Activated T-helper 1 cell treated with anti-CD3 and anti-CD28 coated beads, Interleukin-12 subunit alpha, Interleukin-12 subunit beta, Interleukin-2, Interleukin-4 antibody, amounts not matched to agents 30 ng/mL and 10 ng/mL and 1 ng/mL, durations not matched to agents 14 hours and 24 hours and 36 hours (primary cell): ENCODE data around the gene RCL1. TPM values are rescaled to one million over a fixed set of nuclear protein-coding genes. Genes with fewer than 3 reads are reported as not detected.

Source experiments
- DNase-seq: peaks from one replicate; pipeline ENCODE4 v3.0.0; 2021; ENCODE audit warnings: low spot score
- H3K27ac Mint-ChIP-seq: one replicate; pipeline ENCODE4 v1.8.0; 2021; ENCODE audit warnings: mild to moderate bottlenecking, mixed read lengths
- H3K27me3 Mint-ChIP-seq: one replicate; pipeline ENCODE4 v1.8.0; 2022; ENCODE audit warnings: mild to moderate bottlenecking, moderate library complexity, mixed read lengths; ENCODE audit not compliant: insufficient read depth
- H3K36me3 Mint-ChIP-seq: one replicate; pipeline ENCODE4 v1.8.0; 2021; ENCODE audit warnings: low read depth, mixed read lengths
- H3K4me1 Mint-ChIP-seq: one replicate; pipeline ENCODE4 v1.8.0; 2021; ENCODE audit warnings: low read depth, mixed read lengths
- H3K4me3 Mint-ChIP-seq: one replicate; pipeline ENCODE4 v1.8.0; 2021; ENCODE audit warnings: mild to moderate bottlenecking, moderate library complexity, mixed read lengths
- H3K9me3 Mint-ChIP-seq: one replicate; pipeline ENCODE4 v1.8.0; 2021; ENCODE audit warnings: mixed read lengths
- intact Hi-C: fragments of 100-400 bp; cut with micrococcal nuclease; formaldehyde crosslinking; loops from one replicate; pipeline ENCODE4 v1.15.1; 2024
- total RNA-seq: library from RNA; stranded (reverse); gene quantifications from 2 replicates; pipeline ENCODE4 v1.2.3, GENCODE V29; 2022

Gene RCL1
- total RNA-seq, 1 donor from 2014 or later = 53.3 TPM

DNA sequence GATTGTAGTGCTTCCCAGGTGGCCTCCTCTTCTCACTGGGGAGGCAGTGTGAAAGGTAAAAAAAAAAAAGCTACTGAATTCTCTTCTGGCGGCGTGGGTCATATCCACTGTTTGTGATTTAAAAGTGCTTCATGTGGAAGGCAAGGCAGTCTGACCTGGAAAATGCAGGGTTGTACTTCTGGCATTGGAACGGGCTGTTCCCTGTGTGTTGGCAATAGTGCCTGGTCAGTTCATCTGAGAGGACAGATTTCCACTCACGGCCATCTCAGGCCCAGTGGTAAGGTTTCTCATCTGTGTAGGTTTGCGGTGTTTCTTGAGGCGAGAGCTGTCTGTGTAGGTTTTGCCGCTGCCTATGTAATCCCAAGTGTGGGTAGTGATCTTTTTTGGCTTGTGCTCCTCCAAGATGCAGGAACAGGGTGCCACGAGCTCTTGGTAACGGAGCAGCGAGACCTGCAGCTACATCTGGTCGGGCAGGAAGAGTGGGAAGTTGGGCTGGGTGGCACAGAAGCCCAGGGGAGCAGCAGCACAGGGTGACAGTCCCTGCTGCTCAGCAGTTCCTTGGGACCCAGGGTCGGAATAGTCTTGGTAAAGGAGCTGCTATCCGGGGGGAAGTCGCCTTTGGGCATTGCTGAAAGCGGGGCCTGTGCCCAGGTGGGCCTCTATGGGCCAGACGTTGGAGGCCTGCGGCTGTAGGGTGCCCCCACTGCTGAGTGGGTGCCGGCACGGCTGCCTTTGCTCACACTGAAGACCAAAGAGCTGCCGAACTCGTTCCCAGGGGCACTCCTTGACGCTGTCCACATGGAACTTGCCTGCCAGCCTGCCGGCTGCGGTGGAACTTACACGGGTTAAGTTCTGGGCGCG, 11.2 kb downstream of the RCL1 start:
- Mint-ChIP-seq H3K4me1 (peaks cover 32% of the 10 kb centered on the region), H3K27me3 (no peaks in the 10 kb centered on the region), H3K4me3 (no peak overlapping the region), H3K36me3 (peaks cover 42% of the 10 kb centered on the region), H3K27ac (peak overlapping the region; percentile 18), H3K9me3 (peaks cover 34% of the 10 kb centered on the region)
- intact Hi-C loops = no loop called here
- DNase-seq = no peak

DNA sequence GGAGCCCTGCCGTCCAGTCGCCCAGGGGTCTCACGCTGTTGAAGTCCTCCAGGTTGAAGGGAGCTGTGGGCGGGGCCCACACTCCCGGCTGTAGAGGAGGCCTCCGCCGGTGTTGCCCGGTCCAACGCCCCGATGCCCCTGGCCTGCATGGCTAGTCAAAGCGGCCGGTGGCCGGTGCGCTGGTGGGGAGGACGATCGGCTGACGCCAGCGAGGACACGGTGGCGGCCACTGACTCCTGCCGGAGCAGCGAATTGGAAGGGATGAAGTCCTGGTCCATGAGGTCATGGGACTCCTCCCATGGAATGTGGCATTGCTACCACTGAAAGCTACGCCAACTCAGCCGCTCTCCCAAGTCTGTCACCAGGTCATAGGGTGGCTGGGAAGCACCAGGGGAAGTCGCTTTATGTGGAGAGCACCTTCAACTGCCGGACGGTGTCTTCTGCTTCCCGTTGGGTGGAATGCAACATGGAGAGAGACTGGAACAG, 11.8 kb downstream of the RCL1 start:
- Mint-ChIP-seq H3K9me3 (peaks cover 34% of the 10 kb centered on the region), H3K27me3 (no peaks in the 10 kb centered on the region), H3K36me3 (peaks cover 46% of the 10 kb centered on the region), H3K4me3 (no peak overlapping the region), H3K27ac (no peak overlapping the region), H3K4me1 (peaks cover 33% of the 10 kb centered on the region)
- intact Hi-C loops = no loop called here
- no peak for DNase-seq

DNA sequence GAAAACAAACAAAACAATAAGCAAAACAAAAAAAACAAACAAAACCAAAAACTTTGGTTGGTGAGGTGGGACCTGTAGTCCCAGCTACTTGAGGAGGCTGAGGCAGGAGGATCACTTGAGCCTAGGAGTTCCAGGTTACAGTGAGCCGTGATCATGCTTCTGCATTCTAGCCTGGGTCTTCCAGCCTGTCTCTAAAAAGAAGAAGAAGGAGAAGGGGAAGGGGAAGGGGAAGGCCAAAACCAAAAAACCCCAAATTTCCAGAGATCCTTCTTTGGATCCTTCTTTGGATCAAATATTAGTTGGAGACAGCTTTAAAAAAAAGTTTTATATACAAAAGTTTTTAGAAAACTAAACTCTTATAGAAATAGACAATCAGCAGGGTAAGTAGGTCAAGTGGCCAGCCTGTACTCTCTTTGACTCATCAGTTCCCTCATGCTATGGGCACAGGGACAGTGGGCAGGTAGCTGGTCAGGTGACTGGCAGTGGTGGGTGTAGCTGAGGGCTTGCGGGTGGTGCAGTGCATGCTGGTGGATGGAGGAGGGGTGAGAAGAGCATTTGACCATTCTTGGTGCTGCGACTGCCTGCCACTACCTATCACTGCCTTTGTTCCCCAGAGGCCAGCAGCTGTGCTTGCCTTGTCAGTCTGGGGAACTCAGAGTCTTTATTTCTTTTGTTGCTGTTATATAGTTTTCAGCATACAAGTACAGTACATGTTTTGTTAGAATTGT, 12.6 kb downstream of the RCL1 start:
- no peak for DNase-seq
- no peak overlapping the region for H3K27ac Mint-ChIP-seq
- intact Hi-C loops = no loop called here
- H3K27me3 Mint-ChIP-seq = no peaks in the 10 kb centered on the region
- H3K9me3 Mint-ChIP-seq = peaks cover 34% of the 10 kb centered on the region
- H3K4me3 Mint-ChIP-seq = no peak overlapping the region
- H3K36me3 Mint-ChIP-seq = peaks cover 46% of the 10 kb centered on the region
- peaks cover 36% of the 10 kb centered on the region for H3K4me1 Mint-ChIP-seq

DNA sequence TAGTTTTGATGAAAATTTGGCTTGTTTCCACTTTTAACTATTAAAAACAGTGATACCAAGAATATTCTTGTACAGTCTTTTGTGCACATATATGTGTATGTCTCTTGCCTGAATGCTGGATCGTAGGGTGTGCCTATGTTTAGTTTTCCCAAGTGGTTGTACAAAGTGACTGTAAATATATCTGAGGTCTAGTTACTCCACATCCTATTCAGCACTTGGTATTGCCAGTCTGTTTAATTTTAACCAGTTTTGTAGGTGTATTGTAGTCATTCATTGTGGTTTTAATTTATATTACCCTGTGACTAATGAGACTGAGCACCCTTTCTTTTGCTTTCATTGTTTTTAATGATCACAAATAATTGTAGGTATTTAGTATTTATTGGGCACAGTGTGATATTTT, 17.8 kb downstream of the RCL1 start:
- peaks cover 36% of the 10 kb centered on the region for H3K36me3 Mint-ChIP-seq
- intact Hi-C loops = no loop called here
- no peak for DNase-seq
- H3K4me1 Mint-ChIP-seq = peaks cover 50% of the 10 kb centered on the region
- no peak overlapping the region for H3K4me3 Mint-ChIP-seq
- no peaks in the 10 kb centered on the region for H3K27me3 Mint-ChIP-seq
- peaks cover 29% of the 10 kb centered on the region for H3K9me3 Mint-ChIP-seq
- no peak overlapping the region for H3K27ac Mint-ChIP-seq

DNA sequence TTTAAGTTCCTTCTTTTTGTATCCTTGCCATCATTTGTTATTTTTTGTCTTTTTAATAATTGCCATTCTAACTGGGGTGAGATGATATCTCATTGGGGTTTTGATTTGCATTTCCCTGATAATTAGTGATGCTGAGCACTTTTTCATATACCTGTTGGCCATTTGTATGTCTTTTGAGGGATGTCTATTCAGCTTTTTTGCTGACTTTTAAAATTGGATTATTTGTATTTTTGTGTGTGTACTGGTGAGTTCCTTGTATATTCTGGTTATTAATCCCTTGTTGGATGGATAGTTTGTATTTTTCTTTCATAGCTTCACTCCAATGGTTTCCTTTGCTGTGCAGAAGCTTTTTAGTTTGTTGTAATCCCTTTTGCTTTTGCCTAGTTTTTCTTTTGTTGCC, 19.1 kb downstream of the RCL1 start:
- intact Hi-C loops = no loop called here
- no peaks in the 10 kb centered on the region for H3K27me3 Mint-ChIP-seq
- H3K36me3 Mint-ChIP-seq = peaks cover 27% of the 10 kb centered on the region
- H3K4me1 Mint-ChIP-seq = peaks cover 55% of the 10 kb centered on the region
- no peak for DNase-seq
- no peak overlapping the region for H3K27ac Mint-ChIP-seq
- no peak overlapping the region for H3K4me3 Mint-ChIP-seq
- H3K9me3 Mint-ChIP-seq = peaks cover 17% of the 10 kb centered on the region

DNA sequence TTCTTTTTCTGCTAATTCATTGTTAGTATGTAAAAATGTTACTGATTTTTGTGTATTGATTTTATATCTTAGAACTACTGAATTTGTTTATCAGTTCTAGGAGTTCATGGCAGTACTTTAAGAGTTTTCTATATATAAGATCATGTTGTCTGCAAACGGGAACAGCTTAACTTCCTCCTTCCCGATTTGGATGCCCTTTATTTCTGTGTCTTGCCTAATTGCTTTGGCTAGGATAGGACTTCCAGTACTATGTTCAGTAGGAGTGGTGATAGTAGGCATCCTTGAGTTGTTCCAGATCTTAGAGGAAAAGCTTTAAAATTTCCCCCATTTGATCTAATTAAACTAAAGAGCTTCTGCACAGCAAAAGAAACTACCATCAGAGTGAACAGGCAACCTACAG, 20.1 kb downstream of the RCL1 start:
- H3K27me3 Mint-ChIP-seq = no peaks in the 10 kb centered on the region
- H3K4me3 Mint-ChIP-seq = no peak overlapping the region
- H3K4me1 Mint-ChIP-seq = peaks cover 55% of the 10 kb centered on the region
- peaks cover 10% of the 10 kb centered on the region for H3K9me3 Mint-ChIP-seq
- intact Hi-C loops = no loop called here
- no peak overlapping the region for H3K27ac Mint-ChIP-seq
- H3K36me3 Mint-ChIP-seq = peaks cover 21% of the 10 kb centered on the region
- DNase-seq = no peak

DNA sequence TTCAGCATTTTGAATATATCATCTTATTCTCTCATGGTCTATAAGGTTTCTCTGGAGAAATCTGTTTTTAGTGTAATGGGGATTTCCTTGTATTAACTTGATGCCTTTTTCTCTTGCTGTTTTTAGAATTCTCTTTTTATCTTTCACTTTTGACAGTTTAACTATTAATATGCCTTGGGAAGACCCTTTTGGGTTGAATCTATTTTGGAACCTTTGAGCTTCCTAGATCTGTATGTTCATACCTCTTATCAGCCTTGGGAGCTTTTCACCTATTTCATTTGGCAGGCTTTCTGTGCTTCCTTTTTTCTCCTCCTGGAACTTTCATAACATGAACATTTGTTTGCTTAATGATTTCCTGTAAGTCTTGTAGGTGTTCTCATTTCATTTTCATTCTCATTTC, 22.2 kb downstream of the RCL1 start:
- intact Hi-C loops = no loop called here
- H3K27me3 Mint-ChIP-seq = no peaks in the 10 kb centered on the region
- no peak overlapping the region for H3K4me3 Mint-ChIP-seq
- peaks cover 43% of the 10 kb centered on the region for H3K4me1 Mint-ChIP-seq
- DNase-seq = no peak
- peaks cover 8% of the 10 kb centered on the region for H3K9me3 Mint-ChIP-seq
- H3K36me3 Mint-ChIP-seq = peaks cover 12% of the 10 kb centered on the region
- H3K27ac Mint-ChIP-seq = peak overlapping the region; percentile 25

DNA sequence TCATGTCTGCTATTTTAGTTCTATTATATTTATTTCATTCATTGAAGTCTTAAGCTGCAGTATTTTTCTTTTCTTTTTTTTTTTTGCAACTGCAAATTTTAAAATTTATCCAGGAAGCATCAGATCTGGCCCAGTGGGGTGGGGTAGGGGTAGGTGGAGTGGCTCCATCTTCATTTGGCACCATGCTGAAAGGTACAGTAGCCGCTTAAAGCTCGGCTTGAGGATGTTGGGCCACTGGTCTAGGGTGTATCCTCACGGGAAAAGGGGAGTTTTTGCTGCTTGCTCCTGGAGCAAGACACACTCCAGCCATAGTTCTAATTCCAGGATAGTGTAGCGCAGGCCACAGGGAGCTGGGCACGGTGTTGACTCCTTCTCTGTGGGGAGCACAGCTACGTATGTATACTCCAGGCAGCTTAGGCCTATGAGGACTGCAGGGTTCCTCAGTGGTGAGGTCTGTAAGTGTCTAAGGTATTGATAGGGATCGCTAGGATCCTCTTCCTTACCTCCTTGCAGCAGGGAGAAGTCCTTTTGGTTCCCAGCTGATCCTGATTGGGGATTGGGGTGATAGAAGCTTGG, 22.7 kb downstream of the RCL1 start:
- Mint-ChIP-seq H3K4me1 (peaks cover 47% of the 10 kb centered on the region), H3K36me3 (peaks cover 12% of the 10 kb centered on the region), H3K27ac (peak overlapping the region; percentile 35), H3K27me3 (no peaks in the 10 kb centered on the region), H3K9me3 (peaks cover 8% of the 10 kb centered on the region), H3K4me3 (no peak overlapping the region)
- DNase-seq = no peak
- intact Hi-C loops = no loop called here

DNA sequence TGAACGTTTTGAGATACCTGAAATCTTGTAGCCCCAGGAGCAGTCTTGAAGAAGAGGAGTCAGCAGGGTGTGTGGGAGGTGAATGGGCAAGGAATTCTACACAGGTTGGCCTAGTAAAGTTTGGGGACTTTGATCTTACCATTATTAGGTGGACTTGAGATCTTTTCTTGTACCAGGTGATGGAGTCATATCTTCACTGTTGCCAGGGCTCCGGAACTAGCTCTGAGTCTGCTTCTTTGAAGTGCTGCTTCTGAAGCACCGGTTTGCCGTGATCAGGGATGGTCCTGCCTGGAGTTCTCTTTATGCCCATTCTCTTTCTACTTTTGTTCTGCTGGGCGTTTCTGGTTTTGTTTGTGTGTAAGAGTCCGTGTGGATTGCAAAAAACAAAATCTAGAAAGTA, 27.4 kb downstream of the RCL1 start:
- peaks cover 8% of the 10 kb centered on the region for H3K36me3 Mint-ChIP-seq
- intact Hi-C loops = no loop called here
- H3K4me1 Mint-ChIP-seq = peaks cover 39% of the 10 kb centered on the region
- peaks cover under 1% of the 10 kb centered on the region for H3K9me3 Mint-ChIP-seq
- no peaks in the 10 kb centered on the region for H3K27me3 Mint-ChIP-seq
- DNase-seq = no peak
- no peak overlapping the region for H3K27ac Mint-ChIP-seq
- H3K4me3 Mint-ChIP-seq = no peak overlapping the region

DNA sequence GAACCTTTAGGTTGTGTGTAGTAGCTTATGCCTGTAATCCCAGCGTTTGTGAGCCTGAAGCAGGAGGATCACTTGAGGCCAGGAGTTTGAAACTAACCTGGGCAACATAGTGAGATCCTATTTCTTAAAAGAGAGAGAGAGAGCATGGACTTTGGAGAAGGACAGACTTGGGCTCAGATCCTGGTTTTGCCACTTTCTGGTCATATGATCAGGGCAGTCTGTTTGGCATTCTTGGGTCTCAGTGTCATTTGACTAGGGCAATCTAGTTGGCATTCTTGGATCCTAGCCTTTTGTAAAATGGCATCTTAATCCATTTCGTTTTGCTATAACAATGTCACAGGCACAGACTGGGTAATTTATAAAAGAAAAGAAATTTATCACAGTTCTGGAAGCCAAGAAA, 28.4 kb downstream of the RCL1 start:
- Mint-ChIP-seq H3K9me3 (no peaks in the 10 kb centered on the region), H3K4me1 (peaks cover 29% of the 10 kb centered on the region), H3K4me3 (no peak overlapping the region), H3K36me3 (peaks cover 8% of the 10 kb centered on the region), H3K27ac (no peak overlapping the region), H3K27me3 (no peaks in the 10 kb centered on the region)
- DNase-seq = no peak
- intact Hi-C loops = no loop called here

DNA sequence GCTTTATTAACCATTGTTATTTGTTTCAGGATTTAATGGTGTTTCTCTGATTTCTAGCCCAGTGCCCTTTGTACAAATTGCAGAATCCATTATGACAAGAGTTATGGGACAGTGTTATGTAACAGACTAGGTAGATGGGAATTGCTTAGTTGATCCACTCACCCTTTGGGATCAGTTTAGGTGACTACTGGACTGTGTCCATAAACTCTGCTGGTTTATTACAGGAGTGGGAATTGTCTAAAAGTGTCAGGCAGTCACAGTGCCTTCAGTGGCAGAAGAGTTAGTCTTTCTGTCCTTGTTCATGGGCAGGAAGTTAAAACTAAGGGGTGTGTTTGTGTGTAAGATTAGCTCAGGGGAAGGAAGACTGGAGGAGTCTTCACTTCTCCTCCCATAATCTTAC, 29.3 kb downstream of the RCL1 start:
- Mint-ChIP-seq H3K9me3 (no peaks in the 10 kb centered on the region), H3K4me1 (peaks cover 35% of the 10 kb centered on the region), H3K27me3 (no peaks in the 10 kb centered on the region), H3K27ac (no peak overlapping the region), H3K4me3 (no peak overlapping the region), H3K36me3 (peaks cover 9% of the 10 kb centered on the region)
- intact Hi-C loops = no loop called here
- DNase-seq = no peak

DNA sequence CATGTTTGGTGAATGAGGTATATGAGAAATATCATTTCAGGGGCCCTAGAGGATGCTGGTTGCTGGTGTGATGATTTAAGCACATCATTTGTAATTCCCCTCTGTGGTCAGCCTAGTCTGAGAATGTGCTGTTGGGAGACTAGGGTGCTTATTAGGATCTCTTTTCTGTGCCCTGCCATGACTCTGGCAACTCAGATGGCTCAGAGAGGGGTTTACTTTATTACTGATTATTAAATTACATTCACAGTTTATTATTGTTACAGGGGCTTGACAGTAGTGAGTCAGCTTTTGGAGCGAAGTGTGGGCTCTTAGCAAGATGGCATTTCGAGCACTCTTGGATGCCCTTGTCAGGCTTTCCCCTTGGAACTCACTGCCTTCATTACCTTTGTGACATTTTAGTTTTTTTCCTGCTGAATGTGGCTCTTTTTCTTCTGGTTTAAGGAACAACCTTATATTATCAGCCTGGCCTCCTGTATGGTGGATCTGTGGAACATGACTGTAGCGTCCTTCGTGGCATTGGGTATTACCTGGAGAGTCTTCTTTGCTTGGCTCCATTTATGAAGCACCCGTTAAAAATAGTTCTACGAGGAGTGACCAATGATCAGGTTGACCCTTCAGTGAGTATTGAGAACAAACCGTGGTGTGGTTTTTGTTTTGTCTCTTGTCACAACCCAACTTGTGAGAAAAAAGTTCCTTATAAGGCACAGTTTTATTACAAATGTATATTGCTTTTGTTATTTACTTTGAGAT, 33.8 kb downstream of the RCL1 start:
- Mint-ChIP-seq H3K4me1 (peaks cover 18% of the 10 kb centered on the region), H3K9me3 (no peaks in the 10 kb centered on the region), H3K27ac (no peak overlapping the region), H3K27me3 (no peaks in the 10 kb centered on the region), H3K36me3 (peaks cover 20% of the 10 kb centered on the region), H3K4me3 (no peak overlapping the region)
- intact Hi-C loops = no loop called here
- DNase-seq = no peak
